SU-DHL-6 (cell line): ENCODE results near the gene ZFYVE1.

Experiments used
- H2AFZ ChIP-seq: fragments of 200-600 bp; sonication (generic); 2 replicates; pipeline ENCODE4 v1.6.1; 2014; ENCODE audit warnings: low read depth, mild to moderate bottlenecking, moderate library complexity, mixed read lengths, antibody characterized with exemption, low read length; ENCODE audit not compliant: severe bottlenecking
- H3F3A ChIP-seq: fragments of 200-600 bp; shearing (Covaris generic); 2 replicates; pipeline ENCODE4 v1.6.0; 2016; ENCODE audit warnings: antibody characterized with exemption, mild to moderate bottlenecking; ENCODE audit not compliant: insufficient read depth
- H3K27ac ChIP-seq: fragments of 200-600 bp; sonication (generic); 2 replicates; pipeline ENCODE4 v1.5.1; 2016; ENCODE audit warnings: low read depth, mild to moderate bottlenecking, low read length, moderate library complexity, mixed read lengths
- H3K27me3 ChIP-seq: fragments of 200-600 bp; sonication (generic), shearing (Covaris generic); 2 replicates; pipeline ENCODE4 v1.6.0; 2014; ENCODE audit warnings: mild to moderate bottlenecking, low read length
- H3K36me3 ChIP-seq: fragments of 200-600 bp; sonication (generic); 2 replicates; pipeline ENCODE4 v1.6.1; 2014; ENCODE audit warnings: mild to moderate bottlenecking, low read length, mixed read lengths
- H3K4me2 ChIP-seq: fragments of 300-600, 200-600 bp; shearing (Covaris generic), sonication (generic); 2 replicates; pipeline ENCODE4 v1.6.0; 2014; ENCODE audit warnings: low read length, low read depth, mild to moderate bottlenecking; ENCODE audit not compliant: poor library complexity, severe bottlenecking
- H3K4me3 ChIP-seq: fragments of 200-600 bp; sonication (generic); 2 replicates; pipeline ENCODE4 v1.5.1; 2014; ENCODE audit warnings: antibody characterized with exemption, low read length, mild to moderate bottlenecking, mixed read lengths; ENCODE audit not compliant: insufficient read depth, poor library complexity, severe bottlenecking
- H3K79me2 ChIP-seq: fragments of 200-600 bp; sonication (generic); 2 replicates; pipeline ENCODE4 v1.6.1; 2014; ENCODE audit warnings: mild to moderate bottlenecking, low read length, moderate library complexity; ENCODE audit not compliant: insufficient read depth
- H3K9ac ChIP-seq: fragments of 200-600 bp; sonication (generic); 2 replicates; pipeline ENCODE4 v1.7.0; 2014; ENCODE audit warnings: mild to moderate bottlenecking, low read length
- H3K9me2 ChIP-seq: fragments of 200-600 bp; sonication (generic); replicated peaks from 2 replicates; pipeline ENCODE4 v1.6.1; 2014; ENCODE audit warnings: low read length; ENCODE audit not compliant: insufficient read depth
- H3K9me3 ChIP-seq: fragments of 200-600 bp; sonication (generic); 2 replicates; pipeline ENCODE4 v1.6.1; 2014; ENCODE audit warnings: low read length, mixed read lengths; ENCODE audit not compliant: insufficient read depth
- H4K20me1 ChIP-seq: fragments of 200-600 bp; sonication (generic); 2 replicates; pipeline ENCODE4 v1.6.1; 2014; ENCODE audit warnings: low read depth, mild to moderate bottlenecking, antibody characterized with exemption, low read length, moderate library complexity, mixed read lengths
- CTCF ChIP-seq: fragments of 200-600 bp; sonication (generic); IDR thresholded peaks from one replicate; pipeline ENCODE4 v1.5.1; 2017; ENCODE audit warnings: antibody characterized with exemption, mild to moderate bottlenecking, low read length, moderate library complexity; ENCODE audit not compliant: insufficient read depth, poor library complexity, severe bottlenecking
- EZH2phosphoT487 ChIP-seq: fragments of 200-600 bp; sonication (generic), shearing (Covaris generic); conservative IDR thresholded peaks from 2 replicates; pipeline ENCODE4 v1.6.1; 2018; ENCODE audit warnings: mild to moderate bottlenecking, antibody characterized with exemption, low read length, moderate library complexity, mixed read lengths

Gene ZFYVE1

GRCh38 chr14:72945356-72946027 lies 81.4 kb downstream of the ZFYVE1 start:
- Histone ChIP-seq H3K9me3 (no peaks in the 10 kb centered on the region), H4K20me1 (no peaks in the 10 kb centered on the region), H3F3A (no peaks in the 10 kb centered on the region), H3K27me3 (no peaks in the 10 kb centered on the region), H2AFZ (no peak overlapping the region), H3K27ac (no peak overlapping the region), H3K36me3 (0 out of 2 replicates have a peak, but pooled peaks cover 5% of the 10 kb centered on the region), H3K9ac (no peak overlapping the region), H3K79me2 (no peaks in the 10 kb centered on the region), H3K9me2 (no peaks in the 10 kb centered on the region), H3K4me3 (no peak overlapping the region), H3K4me2 (no peak overlapping the region)
- no peak for TF ChIP-seq EZH2phosphoT487
- TF ChIP-seq CTCF, result no peak

GRCh38 chr14:72943876-72944430 lies 83.0 kb downstream of the ZFYVE1 start:
- Histone ChIP-seq H3F3A (no peaks in the 10 kb centered on the region), H3K27me3 (no peaks in the 10 kb centered on the region), H3K4me2 (no peak overlapping the region), H3K36me3 (0 out of 2 replicates have a peak, but pooled peaks cover 3% of the 10 kb centered on the region), H3K27ac (no peak overlapping the region), H3K79me2 (no peaks in the 10 kb centered on the region), H2AFZ (no peak overlapping the region), H3K9ac (no peak overlapping the region), H3K9me2 (no peaks in the 10 kb centered on the region), H3K4me3 (no peak overlapping the region), H4K20me1 (no peaks in the 10 kb centered on the region), H3K9me3 (no peaks in the 10 kb centered on the region)
- TF ChIP-seq EZH2phosphoT487 (no peak), CTCF (no peak)

- H2AFZ ChIP-seq, result no peak overlapping the region
- TF ChIP-seq EZH2phosphoT487 (no peak), CTCF (no peak)
- no peaks in the 10 kb centered on the region for H3K9me2 ChIP-seq
- no peaks in the 10 kb centered on the region for H3K36me3 ChIP-seq
- no peak overlapping the region for H3K27ac ChIP-seq
- H3K79me2 ChIP-seq, result no peaks in the 10 kb centered on the region
- no peaks in the 10 kb centered on the region for H3F3A ChIP-seq
- H3K4me2 ChIP-seq, result no peak overlapping the region
- H3K9ac ChIP-seq, result no peak overlapping the region
- H4K20me1 ChIP-seq, result no peaks in the 10 kb centered on the region
- H3K9me3 ChIP-seq, result no peaks in the 10 kb centered on the region
- no peak overlapping the region for H3K4me3 ChIP-seq
- no peaks in the 10 kb centered on the region for H3K27me3 ChIP-seq
These were observed 84.0 kb downstream of the ZFYVE1 start for GRCh38 chr14:72942934-72943333.
